GM23248 (cell line): ENCODE results near the gene BMPR1B. TPM values are rescaled to one million over a fixed set of nuclear protein-coding genes. Genes with fewer than 3 reads are reported as not detected.

Source experiments
- DNase-seq: peaks from one replicate; pipeline ENCODE4 v3.0.0-alpha.2; 2015
- H2AFZ ChIP-seq: fragments of 200-600 bp; sonication (generic); 2 replicates; pipeline ENCODE4 v1.6.1; 2016; ENCODE audit warnings: antibody characterized with exemption
- H3F3A ChIP-seq: fragments of 200-600 bp; sonication (generic); 2 replicates; pipeline ENCODE4 v1.6.1; 2016; ENCODE audit warnings: mild to moderate bottlenecking, antibody characterized with exemption, mixed run types; ENCODE audit not compliant: insufficient read depth
- H3K27ac ChIP-seq: fragments of 200-600 bp; sonication (generic); 2 replicates; pipeline ENCODE4 v1.5.1; 2016; ENCODE audit warnings: mild to moderate bottlenecking
- H3K27me3 ChIP-seq: fragments of 200-600 bp; sonication (generic); replicated peaks from 2 replicates; pipeline ENCODE4 v1.6.1; 2016; ENCODE audit warnings: mild to moderate bottlenecking; ENCODE audit not compliant: insufficient read depth
- H3K36me3 ChIP-seq: fragments of 200-600 bp; sonication (generic); 2 replicates; pipeline ENCODE4 v1.6.1; 2016; ENCODE audit warnings: low read depth, mild to moderate bottlenecking
- H3K4me1 ChIP-seq: fragments of 200-600 bp; sonication (generic); 2 replicates; pipeline ENCODE4 v1.6.1; 2016; ENCODE audit warnings: mild to moderate bottlenecking; ENCODE audit not compliant: insufficient read depth
- H3K4me2 ChIP-seq: fragments of 200-600 bp; sonication (generic); one replicate; pipeline ENCODE4 v1.6.1; 2016; ENCODE audit warnings: mild to moderate bottlenecking; ENCODE audit not compliant: unreplicated experiment
- H3K4me3 ChIP-seq: fragments of 200-600 bp; sonication (generic); 2 replicates; pipeline ENCODE4 v1.5.1; 2016; ENCODE audit warnings: mild to moderate bottlenecking
- H3K79me2 ChIP-seq: fragments of 200-600 bp; sonication (generic); 2 replicates; pipeline ENCODE4 v1.6.1; 2016; ENCODE audit warnings: mild to moderate bottlenecking; ENCODE audit not compliant: insufficient read depth
- H3K9ac ChIP-seq: fragments of 200-600 bp; sonication (generic); 2 replicates; pipeline ENCODE4 v1.6.1; 2016; ENCODE audit warnings: mild to moderate bottlenecking
- H3K9me2 ChIP-seq: fragments of 200-600 bp; sonication (generic); 2 replicates; pipeline ENCODE4 v1.6.1; 2016; ENCODE audit warnings: mixed run types, mild to moderate bottlenecking, moderate library complexity; ENCODE audit not compliant: insufficient read depth
- H3K9me3 ChIP-seq: fragments of 200-600 bp; sonication (generic); one replicate; pipeline ENCODE4 v1.6.1; 2017; ENCODE audit warnings: low read depth
- H4K20me1 ChIP-seq: fragments of 200-600 bp; sonication (generic); 2 replicates; pipeline ENCODE4 v1.6.0; 2016; ENCODE audit not compliant: insufficient read depth
- EZH2 ChIP-seq: fragments of 200-600 bp; sonication (generic); IDR thresholded peaks from 2 replicates; pipeline ENCODE4 v1.6.1; 2018; ENCODE audit warnings: antibody characterized with exemption, mild to moderate bottlenecking; ENCODE audit not compliant: insufficient read depth, poor library complexity, severe bottlenecking
- EZH2phosphoT487 ChIP-seq: fragments of 200-600 bp; sonication (generic); IDR thresholded peaks from 2 replicates; pipeline ENCODE4 v1.6.1; 2018; ENCODE audit warnings: antibody characterized with exemption, moderate library complexity, mild to moderate bottlenecking, low read depth; ENCODE audit not compliant: insufficient read depth
- WGBS, 2 experiments: methylation state at CpG; one replicate each; pipeline ENCODE4 v1.1.6; 2015 to 2017; ENCODE audit warnings: low lambda C conversion rate in 2 of 2, low coverage in 1 of 2; ENCODE audit errors: missing lambda C conversion rate in 2 of 2; 5-methylcytosine and 5-hydroxymethylcytosine counted together
- in situ Hi-C: fragments of 300-500 bp; cut with MboI; formaldehyde crosslinking; loops from 2 replicates; pipeline ENCODE4 v1.15.0; 2020
- polyA plus RNA-seq: library from polyadenylated mRNA; unstranded; fragments of >200 nt; fragmentation: Nextera tagmentation; extraction: Ambion mirVana; gene quantifications from 2 replicates; pipeline ENCODE4 v1.2.1, GENCODE V29; 2016
- total RNA-seq: library from RNA; depleted of rRNA; stranded (reverse); fragments of >200 nt; shearing (Covaris generic); gene quantifications from 2 replicates; pipeline ENCODE4 v1.2.3, GENCODE V29; 2014

Gene BMPR1B
- total and polyA plus RNA-seq, 2 experiments from 2014 or later = 0.60 to 0.76 TPM

DNA sequence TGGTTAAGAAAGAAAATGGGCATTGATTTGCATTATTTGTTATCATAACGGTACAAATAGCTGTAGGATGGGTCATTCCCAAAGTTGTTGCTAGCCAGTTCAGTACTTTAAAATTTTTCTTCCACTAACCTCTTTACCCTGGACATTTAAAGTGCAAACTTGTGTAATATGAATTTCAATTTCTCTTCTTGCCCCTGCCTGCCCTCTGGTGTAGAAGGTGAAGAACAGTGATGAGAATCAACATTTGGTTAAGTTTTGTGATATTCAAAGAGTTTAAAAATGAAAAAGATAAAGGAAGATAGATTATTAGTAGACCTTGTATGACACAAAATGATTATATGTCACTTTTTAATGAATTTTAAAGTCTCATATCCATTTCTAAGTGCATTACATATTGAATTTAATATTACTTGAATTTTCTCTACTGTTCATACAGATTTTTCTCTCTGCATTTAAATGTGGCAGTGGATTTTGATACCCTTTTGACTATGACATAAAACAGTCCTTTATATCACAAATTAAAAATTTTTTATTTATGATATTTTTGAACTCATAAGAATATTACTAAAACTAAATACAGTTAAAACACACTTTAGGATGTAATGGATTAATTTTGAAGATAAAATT lies 337.7 kb downstream of the BMPR1B start:
- in situ Hi-C loops = no loop called here
- no peak overlapping the region for H3K4me2 ChIP-seq

DNA sequence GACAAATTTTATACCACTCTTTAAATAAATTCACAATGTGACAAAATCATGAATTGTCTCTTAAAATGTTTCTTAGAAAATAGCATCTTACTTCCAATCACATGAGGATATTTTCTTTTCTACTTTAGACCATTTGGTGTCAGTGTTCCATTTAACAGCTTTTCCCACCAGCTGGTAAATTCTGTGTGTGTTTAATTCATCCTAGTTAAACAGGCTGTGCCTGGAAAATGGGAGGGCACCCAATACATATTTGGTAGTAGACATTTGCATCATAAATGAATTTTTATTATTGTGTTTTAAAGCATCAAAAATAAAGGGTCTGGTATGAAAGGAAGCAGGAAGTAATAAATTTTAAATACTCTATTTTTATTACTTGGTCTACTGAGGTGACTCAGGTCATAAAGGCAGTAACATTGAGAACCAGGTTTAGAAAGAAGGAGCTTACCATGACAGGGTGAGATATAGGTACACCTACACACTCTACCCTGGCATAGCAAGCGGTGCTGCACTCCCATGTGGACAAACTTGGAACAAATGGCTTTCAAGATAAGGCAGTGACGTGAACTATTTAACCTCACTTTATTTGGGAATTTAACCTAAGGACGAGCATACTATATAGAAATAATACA lies 344.5 kb downstream of the BMPR1B start:
- Histone ChIP-seq H4K20me1 (no peaks in the 10 kb centered on the region), H3K4me2 (no peak overlapping the region), H3K27me3 (no peaks in the 10 kb centered on the region), H3K79me2 (no peaks in the 10 kb centered on the region), H3K4me3 (no peak overlapping the region), H3K9ac (no peak overlapping the region), H2AFZ (no peak overlapping the region), H3K9me3 (no peaks in the 10 kb centered on the region), H3K9me2 (no peaks in the 10 kb centered on the region), H3F3A (peaks cover 15% of the 10 kb centered on the region), H3K36me3 (no peaks in the 10 kb centered on the region), H3K27ac (no peak overlapping the region), H3K4me1 (peaks cover 11% of the 10 kb centered on the region)
- TF ChIP-seq EZH2 = no peak
- no peak for TF ChIP-seq EZH2phosphoT487
- in situ Hi-C loops = loop anchor here (10.0 to 25.0 kb wide), 2 partner anchors 347 to 690 kb away; partner anchors contain the start of gene BMPR1B
- DNase-seq = no peak
- 95 to 96% methylated on average over 3 of the region's 3 CpGs for WGBS, 2 experiments

More for the DNA sequence above, 337.7 kb downstream of the BMPR1B start:
- Histone ChIP-seq H3K9me2 (no peaks in the 10 kb centered on the region), H3K9ac (no peak overlapping the region), H3K4me3 (no peak overlapping the region), H3K36me3 (no peaks in the 10 kb centered on the region), H3K9me3 (no peaks in the 10 kb centered on the region), H3K27ac (no peak overlapping the region), H3K27me3 (no peaks in the 10 kb centered on the region), H2AFZ (no peak overlapping the region), H4K20me1 (no peaks in the 10 kb centered on the region), H3K4me1 (peaks cover 3% of the 10 kb centered on the region; the same call in 1 of the 2 replicates), H3F3A (no peaks in the 10 kb centered on the region), H3K79me2 (no peaks in the 10 kb centered on the region)
- 40 to 46% methylated on average over 1 of the region's 1 CpG for WGBS, 2 experiments
- peak; percentile 75 for DNase-seq
- TF ChIP-seq EZH2phosphoT487 = no peak
- no peak for TF ChIP-seq EZH2

DNA sequence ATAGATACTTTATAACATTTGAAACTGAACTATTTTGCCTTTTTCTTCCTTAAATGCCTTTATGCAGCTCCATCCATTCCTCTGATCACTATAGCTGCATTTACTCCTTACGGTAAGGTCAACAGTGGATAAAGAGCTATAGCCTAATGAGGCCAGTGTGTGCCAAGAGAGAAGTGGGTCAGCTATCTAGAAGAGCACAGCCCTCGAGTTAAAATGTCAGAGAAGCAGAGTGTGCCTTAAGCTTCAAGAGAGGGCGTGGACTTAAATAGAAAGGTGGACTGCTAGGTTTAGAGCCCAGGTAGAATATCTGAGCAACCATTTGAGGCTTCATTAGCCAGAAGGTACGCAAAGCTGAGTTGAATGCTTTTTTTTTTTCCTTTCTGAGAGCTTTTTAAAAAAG lies 347.4 kb downstream of the BMPR1B start:
- no peaks in the 10 kb centered on the region for H4K20me1 ChIP-seq
- in situ Hi-C loops = loop anchor here (10.0 to 25.0 kb wide), 2 partner anchors 350 to 693 kb away; partner anchors contain the start of gene BMPR1B
- WGBS, 2 experiments = 97 to 98% methylated on average over 4 of the region's 4 CpGs
- H3F3A ChIP-seq = peaks cover 16% of the 10 kb centered on the region
- TF ChIP-seq EZH2phosphoT487 = no peak
- TF ChIP-seq EZH2 = no peak
- no peaks in the 10 kb centered on the region for H3K9me2 ChIP-seq
- no peak overlapping the region for H3K27ac ChIP-seq
- no peak overlapping the region for H3K4me3 ChIP-seq
- no peak overlapping the region for H3K4me2 ChIP-seq
- H3K9ac ChIP-seq = no peak overlapping the region
- H3K79me2 ChIP-seq = no peaks in the 10 kb centered on the region
- H3K36me3 ChIP-seq = no peaks in the 10 kb centered on the region
- no peaks in the 10 kb centered on the region for H3K9me3 ChIP-seq
- no peak for DNase-seq
- no peak overlapping the region for H2AFZ ChIP-seq
- no peaks in the 10 kb centered on the region for H3K27me3 ChIP-seq
- peaks cover 26% of the 10 kb centered on the region for H3K4me1 ChIP-seq

DNA sequence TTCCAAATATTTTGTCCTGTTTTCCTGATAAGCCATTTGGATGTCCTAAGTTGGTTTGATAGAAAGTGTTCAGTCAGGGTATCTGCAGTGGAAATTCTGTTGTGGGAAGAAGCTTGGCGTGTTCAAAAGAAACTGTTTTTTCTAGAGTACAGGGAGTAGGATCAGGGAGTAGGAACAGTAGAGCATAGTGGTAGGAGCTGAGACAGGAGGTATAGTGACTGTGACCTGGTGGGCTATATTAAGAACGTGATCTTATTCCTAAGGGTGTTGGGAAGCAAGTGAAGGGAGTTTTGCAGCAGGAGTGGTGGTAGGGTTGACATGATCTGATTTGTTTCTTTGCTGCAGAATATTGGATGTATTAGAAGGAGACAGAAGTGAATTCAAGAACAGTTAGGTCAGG lies 348.2 kb downstream of the BMPR1B start:
- no peak overlapping the region for H3K9ac ChIP-seq
- TF ChIP-seq EZH2 (no peak), EZH2phosphoT487 (no peak)
- no peaks in the 10 kb centered on the region for H3K27me3 ChIP-seq
- peak; percentile 1 for DNase-seq
- H2AFZ ChIP-seq = no peak overlapping the region
- in situ Hi-C loops = loop anchor here (10.0 to 25.0 kb wide), 2 partner anchors 351 to 694 kb away; partner anchors contain the start of gene BMPR1B
- H3K4me1 ChIP-seq = peaks cover 26% of the 10 kb centered on the region
- no peaks in the 10 kb centered on the region for H4K20me1 ChIP-seq
- H3K27ac ChIP-seq = no peak overlapping the region
- no peak overlapping the region for H3K4me3 ChIP-seq
- H3F3A ChIP-seq = peaks cover 16% of the 10 kb centered on the region
- no peaks in the 10 kb centered on the region for H3K36me3 ChIP-seq
- H3K79me2 ChIP-seq = no peaks in the 10 kb centered on the region
- H3K9me3 ChIP-seq = no peaks in the 10 kb centered on the region
- 100% methylated on average over 2 of the region's 2 CpGs for WGBS, 2 experiments
- no peak overlapping the region for H3K4me2 ChIP-seq
- no peaks in the 10 kb centered on the region for H3K9me2 ChIP-seq
